Activated CD8-positive, alpha-beta memory T cell treated with anti-CD3 and anti-CD28 coated beads, Interleukin-2, amount 50 U/mL, for 4 hours (primary cell): ENCODE results near the gene IGSF10.
"Not testable (repeated sequence)": the region's sequence is repeated elsewhere in the genome, so short reads cannot be mapped to it uniquely, and the experiment has no call there.

Source experiments
- DNase-seq: peaks from one replicate; pipeline ENCODE4 v3.0.0-alpha.2; 2020

IGSF10 gene

DNA sequence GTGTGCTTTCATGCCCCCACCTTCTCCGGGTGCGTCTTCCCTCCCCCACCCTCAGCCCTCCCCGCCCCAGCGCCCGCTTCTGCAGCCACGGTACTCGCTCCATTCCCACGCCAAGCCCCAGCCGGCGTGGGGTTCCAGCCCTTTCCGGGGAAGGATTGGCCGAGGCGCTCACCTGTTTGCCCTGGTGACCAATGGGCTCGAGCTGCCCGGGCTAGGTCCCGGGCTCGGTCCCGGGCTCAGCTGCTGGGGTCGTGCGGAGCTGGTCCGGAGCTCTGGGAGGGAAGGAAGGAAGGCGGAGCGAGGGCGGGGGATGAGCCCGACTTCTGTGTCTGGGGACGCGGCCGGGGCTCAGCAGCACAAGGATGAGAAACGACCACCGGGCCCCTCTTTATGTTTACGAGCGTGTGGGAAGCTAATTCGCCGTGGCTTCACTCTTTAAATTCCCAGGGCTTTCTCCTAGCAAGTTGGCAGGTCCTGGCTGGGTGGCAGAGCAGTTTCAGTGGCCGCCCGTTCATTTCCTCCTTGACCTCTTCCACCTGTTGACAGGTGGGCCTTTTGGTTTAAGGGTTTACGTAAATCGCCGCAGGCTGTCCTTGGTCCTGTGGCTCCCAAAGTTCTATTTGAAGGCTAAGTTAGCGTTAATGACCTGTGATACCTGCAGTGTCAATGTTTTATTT is at the start of gene IGSF10:
TSS of gene IGSF10 (minus strand) at position 288 of the 677 bp plus-strand sequence. CDS start 2,352 bp downstream, outside the sequence.
- DNase-seq: no peak

- DNase-seq: not testable (repeated sequence)
Measured at GRCh38 chr3:151509468-151510135, 48.7 kb upstream of the IGSF10 start.

DNA sequence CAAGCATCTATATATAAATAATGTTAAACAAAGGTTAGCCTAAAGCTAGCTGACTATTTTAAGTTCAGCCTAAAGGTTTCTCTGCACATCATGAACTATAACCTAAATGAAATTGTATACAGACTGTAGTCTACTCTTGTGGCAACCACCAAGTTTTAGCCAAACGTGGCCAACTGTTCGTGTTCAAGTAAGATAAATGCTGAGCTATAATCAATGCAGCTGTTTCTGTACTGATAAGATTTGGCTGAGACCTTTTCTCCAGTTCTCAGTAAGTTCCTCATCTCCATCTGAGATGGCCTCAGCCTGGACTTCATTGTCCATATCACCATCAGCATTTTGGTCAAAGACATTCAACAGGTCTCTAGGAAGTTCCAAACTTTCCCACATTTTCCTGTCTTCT is 43.7 kb upstream of the IGSF10 start:
- no peak for DNase-seq

- no peak for DNase-seq
Measured at GRCh38 chr3:151503074-151503473, 42.2 kb upstream of the IGSF10 start.

GRCh38 chr3:151501923-151502632 is 41.2 kb upstream of the IGSF10 start:
- no peak for DNase-seq

GRCh38 chr3:151501171-151501922 is 40.5 kb upstream of the IGSF10 start:
- DNase-seq: no peak

- no peak for DNase-seq
Measured at GRCh38 chr3:151499168-151499567, 38.3 kb upstream of the IGSF10 start.

- no peak for DNase-seq
Measured at GRCh38 chr3:151491525-151491924, 30.7 kb upstream of the IGSF10 start.

DNA sequence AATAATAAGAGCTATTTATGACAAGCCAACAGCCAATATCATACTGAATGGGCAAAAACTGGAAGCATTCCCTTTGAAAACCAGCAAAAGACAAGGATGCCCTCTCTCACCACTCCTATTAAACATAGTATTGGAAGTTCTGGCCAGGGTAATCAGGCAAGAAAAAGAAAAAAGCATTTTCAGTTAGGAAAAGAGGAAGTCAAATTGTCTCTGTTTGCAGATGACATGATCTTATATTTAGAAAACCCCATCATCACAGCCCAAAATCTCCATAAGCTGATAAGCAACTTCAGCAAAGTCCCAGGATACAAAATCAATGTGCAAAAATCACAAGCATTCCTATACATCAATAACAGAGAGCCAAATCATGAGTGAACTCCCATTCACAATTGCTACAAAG is 27.0 kb upstream of the IGSF10 start:
- DNase-seq: not testable (repeated sequence)

DNA sequence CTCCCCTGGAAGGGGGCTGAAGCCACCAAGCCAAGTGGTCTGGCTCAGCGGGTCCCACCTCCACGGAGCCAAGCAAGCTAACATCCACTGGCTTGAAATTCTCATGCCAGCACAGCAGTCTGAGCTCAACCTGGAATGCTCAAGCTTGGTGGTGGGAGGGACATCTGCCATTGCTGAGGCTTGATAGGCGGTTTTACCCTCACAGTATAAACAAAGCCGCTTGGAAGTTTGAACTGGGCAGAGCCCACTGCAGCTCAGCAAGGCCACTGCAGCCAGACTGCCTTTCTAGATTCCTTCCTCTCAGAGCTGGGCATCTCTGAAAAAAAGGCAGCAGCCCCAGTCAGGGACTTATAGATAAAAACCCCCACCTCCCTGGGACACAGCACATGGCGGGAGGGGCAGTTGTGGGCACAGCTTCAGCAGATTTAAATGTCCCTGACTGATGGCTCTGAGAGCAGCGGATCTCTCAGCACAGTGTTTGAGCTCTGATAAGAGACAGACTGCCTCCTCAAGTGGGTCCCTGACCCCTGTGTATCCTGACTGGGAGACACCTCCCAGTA is 23.2 kb upstream of the IGSF10 start:
- no peak for DNase-seq

DNA sequence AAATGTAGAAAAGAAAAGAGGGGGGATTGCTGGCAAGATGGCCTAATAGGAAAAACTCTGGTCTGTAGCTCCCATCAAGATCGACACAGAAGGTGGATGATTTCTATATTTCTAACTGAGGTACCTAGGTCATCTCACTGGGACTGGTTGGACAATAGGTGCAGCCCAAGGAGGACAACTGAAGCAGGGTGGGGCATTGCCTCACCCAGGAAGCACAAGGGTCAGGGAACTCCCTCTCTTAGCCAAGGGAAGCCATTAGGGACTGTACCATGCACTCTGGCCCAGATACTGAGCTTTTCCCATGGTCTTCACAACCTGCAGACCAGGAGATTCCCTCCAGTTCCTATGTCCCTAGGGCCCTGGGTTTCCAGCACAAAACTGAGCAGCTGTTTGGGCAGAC is 22.6 kb upstream of the IGSF10 start:
- DNase-seq: no peak

- no peak for DNase-seq
Measured at GRCh38 chr3:151480492-151480891, 19.6 kb upstream of the IGSF10 start.

DNA sequence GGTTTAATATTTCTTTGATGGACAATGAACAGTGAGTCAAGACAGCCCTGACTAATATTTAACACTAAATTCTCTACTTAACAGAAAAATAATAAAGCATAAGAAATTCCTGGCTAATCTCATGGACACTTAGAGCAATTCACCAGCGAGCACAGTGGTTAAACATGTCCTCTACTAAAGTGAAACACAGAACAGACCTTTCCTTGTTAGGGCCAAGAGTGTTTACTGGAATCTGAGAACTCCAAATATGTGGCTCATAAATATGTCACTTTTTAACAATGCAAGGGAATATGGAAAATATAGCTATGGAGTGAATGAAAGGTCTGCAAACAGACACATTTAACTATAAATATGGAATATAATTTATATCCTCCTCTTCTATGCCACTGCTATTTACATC is 18.6 kb upstream of the IGSF10 start:
- DNase-seq: no peak

DNA sequence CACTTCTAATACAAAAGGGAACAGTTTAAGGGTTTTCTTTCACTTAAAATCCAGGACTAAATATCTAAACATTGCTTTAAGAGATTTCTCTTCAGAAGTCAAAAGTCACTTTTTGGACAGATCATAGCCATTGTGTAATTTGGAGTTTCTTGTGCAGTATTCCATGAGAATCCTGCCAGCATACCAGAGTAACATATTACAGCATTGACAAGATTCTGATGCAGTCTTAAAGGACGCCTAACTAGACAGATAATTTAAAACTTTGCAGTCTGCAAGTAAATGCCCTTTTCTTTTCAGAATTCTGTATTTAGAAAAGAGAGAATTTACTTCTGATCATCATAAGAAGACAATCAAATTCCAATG is 17.5 kb upstream of the IGSF10 start:
- DNase-seq: no peak

GRCh38 chr3:151477591-151478334 is 16.9 kb upstream of the IGSF10 start:
- no peak for DNase-seq

DNA sequence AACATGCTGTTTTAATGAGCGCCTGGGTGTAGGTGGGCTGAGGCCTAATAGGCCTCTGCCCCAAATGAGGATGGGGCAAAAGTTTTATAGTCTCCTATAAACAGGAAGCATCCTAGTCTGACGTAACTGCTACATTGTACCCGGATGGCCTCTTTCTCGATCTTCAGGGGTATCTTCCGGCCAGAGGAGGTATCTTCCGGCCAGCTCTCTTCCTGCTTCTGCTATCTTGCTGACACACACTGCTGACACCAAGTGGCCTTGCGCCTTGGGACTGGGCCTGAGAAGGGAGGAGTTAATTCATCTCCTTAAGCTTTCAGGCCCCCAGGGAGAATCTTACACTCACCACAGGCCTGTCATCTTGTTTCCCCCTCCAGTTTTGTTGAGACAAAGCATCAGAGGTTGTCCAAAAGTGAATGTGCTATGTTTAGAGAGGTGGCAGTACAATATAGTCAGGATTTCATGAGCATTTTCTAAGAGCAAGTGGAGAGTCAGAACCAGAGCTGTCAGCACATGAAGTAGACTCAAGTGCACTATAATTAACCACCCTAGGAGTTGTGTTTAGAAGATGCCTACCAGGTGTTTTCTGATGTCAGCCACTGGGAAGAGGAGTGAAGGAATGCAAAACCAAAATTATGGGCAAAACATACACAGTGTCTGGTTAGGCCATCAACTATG is 15.6 kb upstream of the IGSF10 start:
- DNase-seq: no peak

GRCh38 chr3:151468284-151468917 is 7.5 kb upstream of the IGSF10 start:
- DNase-seq: peak; percentile 24

DNA sequence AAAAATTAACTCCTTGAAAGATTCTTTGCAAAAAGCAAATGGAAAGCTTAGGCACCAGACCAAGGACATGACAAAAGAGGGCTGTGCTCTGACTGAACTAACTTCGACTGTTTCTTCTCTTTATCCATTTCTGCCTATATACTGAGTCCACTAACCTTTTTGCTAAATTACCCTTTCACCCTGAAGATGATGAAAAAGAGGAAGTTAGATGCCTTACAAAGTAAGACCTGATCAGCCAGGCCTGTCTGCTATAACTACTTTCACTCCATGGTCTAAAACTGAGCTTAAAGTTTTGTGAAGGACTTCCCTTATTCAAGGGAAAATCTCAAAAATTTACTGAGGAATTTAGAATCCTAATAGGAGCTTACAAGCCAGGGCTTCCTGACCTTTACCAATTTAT is 6.2 kb upstream of the IGSF10 start:
- no peak for DNase-seq

- no peak for DNase-seq
Measured at GRCh38 chr3:151462991-151463390, 2.1 kb upstream of the IGSF10 start.

- no peak for DNase-seq
Measured at GRCh38 chr3:151462278-151462780, 1.5 kb upstream of the IGSF10 start.

DNA sequence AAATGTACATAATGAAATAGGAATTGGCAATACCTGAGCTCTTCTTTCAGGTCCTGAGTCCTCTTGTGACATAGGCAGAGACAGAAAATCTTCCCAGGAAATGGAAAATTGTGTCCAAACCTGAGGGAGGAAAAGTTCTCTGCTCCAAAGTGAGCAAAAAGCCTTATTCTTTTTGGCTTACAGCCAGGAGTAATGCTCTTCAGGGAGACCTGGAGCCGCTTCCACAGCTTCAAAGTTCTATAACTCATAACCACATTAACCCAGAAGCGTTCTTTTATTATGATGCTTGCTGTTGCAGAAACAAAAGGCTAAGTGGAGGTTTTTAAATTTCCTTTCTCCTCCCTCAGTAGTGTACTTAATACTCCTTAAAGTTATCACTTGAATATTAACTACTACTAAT is 633 bp downstream of the IGSF10 start:
- no peak for DNase-seq
